Ishikawa (cell line): ENCODE results near the gene NWD2.

Experiments used
- CREB1 ChIP-seq: IDR thresholded peaks from 2 replicates; pipeline ENCODE4 v1.6.1; 2012; ENCODE audit warnings: low read depth
- EGR1 ChIP-seq: IDR thresholded peaks from 2 replicates; pipeline ENCODE4 v1.6.1; 2012
- EP300 ChIP-seq: IDR thresholded peaks from 2 replicates; pipeline ENCODE4 v1.6.1; 2012; ENCODE audit warnings: borderline replicate concordance
- FOXM1 ChIP-seq: IDR thresholded peaks from 2 replicates; pipeline ENCODE4 v1.6.1; 2012; ENCODE audit warnings: low read depth, borderline replicate concordance
- MAX ChIP-seq: IDR thresholded peaks from 2 replicates; pipeline ENCODE4 v1.6.1; 2012
- NFIC ChIP-seq: IDR thresholded peaks from 2 replicates; pipeline ENCODE4 v1.6.1; 2012
- RAD21 ChIP-seq: IDR thresholded peaks from 2 replicates; pipeline ENCODE4 v1.6.1; 2012; ENCODE audit warnings: low read depth
- REST ChIP-seq: IDR thresholded peaks from 2 replicates; pipeline ENCODE4 v1.6.1; 2012; ENCODE audit warnings: low read depth, mild to moderate bottlenecking
- TAF1 ChIP-seq: IDR thresholded peaks from 2 replicates; pipeline ENCODE4 v1.6.1; 2012; ENCODE audit warnings: low read depth, mild to moderate bottlenecking
- TCF12 ChIP-seq: IDR thresholded peaks from 2 replicates; pipeline ENCODE4 v1.6.1; 2012; ENCODE audit warnings: low read depth
- USF1 ChIP-seq: IDR thresholded peaks from 2 replicates; pipeline ENCODE4 v1.6.1; 2012
- YY1 ChIP-seq: IDR thresholded peaks from 2 replicates; pipeline ENCODE4 v1.6.1; 2012; ENCODE audit warnings: low read depth
- ZBTB7A ChIP-seq: IDR thresholded peaks from 2 replicates; pipeline ENCODE4 v1.6.1; 2012; ENCODE audit warnings: low read depth

GRCh38 chr4:37486166-37486565, 241.6 kb downstream of the NWD2 start:
- TF ChIP-seq NFIC: no peak
- TF ChIP-seq EP300: no peak
- TF ChIP-seq RAD21: no peak
- TF ChIP-seq YY1: no peak
- no peak for TF ChIP-seq EGR1
- TF ChIP-seq TCF12: no peak
- TF ChIP-seq REST: no peak
- no peak for TF ChIP-seq MAX
- TF ChIP-seq CREB1: no peak
- no peak for TF ChIP-seq FOXM1
- no peak for TF ChIP-seq TAF1
- TF ChIP-seq ZBTB7A: no peak
- TF ChIP-seq USF1: no peak
